Measurements from ENCODE around the gene ADGRL1. TPM values are rescaled to one million over a fixed set of nuclear protein-coding genes. Genes with fewer than 3 reads are reported as not detected.

ADGRL1 gene
- total and polyA plus RNA-seq, 2 of the 8 experiments (the other 6 are each of a cell fraction or from before 2014, with no cell fraction given) = 95.6 to 112 TPM

DNA sequence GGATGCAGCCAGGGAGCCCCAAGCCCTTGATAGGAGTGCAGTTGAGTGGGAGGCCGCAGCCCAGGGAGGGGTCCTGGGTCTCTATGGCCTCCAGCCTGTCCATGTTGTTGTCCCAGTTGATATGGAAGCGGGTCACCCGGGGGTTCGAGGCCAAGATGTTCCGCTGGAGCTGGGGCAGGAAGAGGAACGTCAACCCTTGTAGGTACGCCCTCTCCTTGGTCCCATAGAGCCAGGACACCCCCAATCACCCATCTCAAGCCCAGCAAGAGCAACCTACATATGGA lies 85.5 kb downstream of the ADGRL1 start (continued):
- TF ChIP-seq SUZ12 (IDR thresholded peaks at IDR 0.05; ENCODE audit: low read length) = no peak
- TF ChIP-seq BRCA1 (IDR thresholded peaks at IDR 0.05; ENCODE audit: low read depth, low read length) = no peak
- TF ChIP-seq MAX (IDR thresholded peaks at IDR 0.05) = no peak
- no peak for TF ChIP-seq RFX5 (IDR thresholded peaks at IDR 0.05; ENCODE audit: borderline replicate concordance, low read depth, low read length)
